ENCODE measurements around the gene ARHGEF6. TPM values are rescaled to one million over a fixed set of nuclear protein-coding genes. Genes with fewer than 3 reads are reported as not detected.
"Not testable (repeated sequence)": the region's sequence is repeated elsewhere in the genome, so short reads cannot be mapped to it uniquely, and the experiment has no call there.

The ARHGEF6 gene
- total RNA-seq, 4 donors from 2014 or later = 0.61 to 10.5 (median 2.9) TPM

DNA sequence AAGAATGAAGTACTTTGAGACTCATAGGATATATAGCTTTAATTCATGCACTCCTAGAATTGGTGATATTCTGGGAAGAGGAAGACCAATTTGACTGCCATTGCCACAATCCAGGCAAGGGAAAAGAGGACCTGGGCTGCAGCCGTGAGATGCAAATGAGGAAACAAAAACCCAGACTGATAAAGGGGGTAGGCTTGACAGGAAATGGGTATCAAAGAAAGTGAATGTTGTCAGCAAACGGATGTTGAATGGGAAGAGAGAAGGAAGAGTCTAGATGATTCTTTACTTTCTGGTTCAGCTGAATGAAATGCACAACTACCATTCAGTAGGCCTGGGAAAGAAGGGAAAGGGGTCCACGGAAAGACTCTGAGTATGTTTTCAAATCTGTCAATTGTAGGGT, 17.1 kb upstream of the ARHGEF6 start:
- WGBS, 2 donors = 46 to 69% methylated on average over 3 of the region's 3 CpGs
- no peak for TF ChIP-seq CTCF (IDR thresholded peaks at IDR 0.05)
- no peak for TF ChIP-seq POLR2A (IDR thresholded peaks at IDR 0.05)
- Histone ChIP-seq H3K27me3 (no peaks in the 10 kb centered on the region), H3K4me1 (no peaks in the 10 kb centered on the region), H3K4me3 (no peak overlapping the region), H3K36me3 (no peaks in the 10 kb centered on the region), H3K27ac (no peak overlapping the region), H3K9me3 (no peaks in the 10 kb centered on the region)
- intact Hi-C loops (cut with DNase I) = no loop called here
- DNase-seq = no peak

- intact Hi-C loops (cut with DNase I); H3K27me3 ChIP-seq; H3K27ac ChIP-seq; H3K9me3 ChIP-seq; H3K4me3 ChIP-seq; DNase-seq; H3K36me3 ChIP-seq; H3K4me1 ChIP-seq: not testable (repeated sequence)
- 55 to 67% methylated on average over 1 of the region's 1 CpG for WGBS, 2 donors
These were observed 14.4 kb upstream of the ARHGEF6 start for GRCh38 chrX:136795132-136795531.

- H3K27me3 ChIP-seq; H3K4me3 ChIP-seq; intact Hi-C loops (cut with DNase I); H3K9me3 ChIP-seq; H3K27ac ChIP-seq; H3K36me3 ChIP-seq; DNase-seq; H3K4me1 ChIP-seq: not testable (repeated sequence)
- WGBS, 2 donors = 87 to 96% methylated on average over 3 of the region's 3 CpGs
These were observed 13.9 kb upstream of the ARHGEF6 start for GRCh38 chrX:136794660-136795059.

- no peaks in the 10 kb centered on the region for H3K27me3 ChIP-seq
- 44 to 50% methylated on average over 1 of the region's 1 CpG for WGBS, 2 donors
- intact Hi-C loops (cut with DNase I) = no loop called here
- TF ChIP-seq CTCF (IDR thresholded peaks at IDR 0.05) = no peak
- DNase-seq = no peak
- no peaks in the 10 kb centered on the region for H3K4me1 ChIP-seq
- no peaks in the 10 kb centered on the region for H3K9me3 ChIP-seq
- no peak overlapping the region for H3K4me3 ChIP-seq
- H3K27ac ChIP-seq = no peak overlapping the region
- H3K36me3 ChIP-seq = no peaks in the 10 kb centered on the region
These were observed 13.3 kb upstream of the ARHGEF6 start for GRCh38 chrX:136794080-136794479.

GRCh38 chrX:136789856-136790255, 9.1 kb upstream of the ARHGEF6 start:
- Histone ChIP-seq H3K36me3 (no peaks in the 10 kb centered on the region), H3K4me1 (no peaks in the 10 kb centered on the region), H3K9me3 (no peaks in the 10 kb centered on the region), H3K4me3 (no peak overlapping the region), H3K27me3 (no peaks in the 10 kb centered on the region), H3K27ac (no peak overlapping the region)
- TF ChIP-seq POLR2A (IDR thresholded peaks at IDR 0.05) = no peak
- no peak for TF ChIP-seq CTCF (IDR thresholded peaks at IDR 0.05)
- 25 to 31% methylated on average over 4 of the region's 4 CpGs for WGBS, 2 donors
- intact Hi-C loops (cut with DNase I) = no loop called here
- DNase-seq = no peak

DNA sequence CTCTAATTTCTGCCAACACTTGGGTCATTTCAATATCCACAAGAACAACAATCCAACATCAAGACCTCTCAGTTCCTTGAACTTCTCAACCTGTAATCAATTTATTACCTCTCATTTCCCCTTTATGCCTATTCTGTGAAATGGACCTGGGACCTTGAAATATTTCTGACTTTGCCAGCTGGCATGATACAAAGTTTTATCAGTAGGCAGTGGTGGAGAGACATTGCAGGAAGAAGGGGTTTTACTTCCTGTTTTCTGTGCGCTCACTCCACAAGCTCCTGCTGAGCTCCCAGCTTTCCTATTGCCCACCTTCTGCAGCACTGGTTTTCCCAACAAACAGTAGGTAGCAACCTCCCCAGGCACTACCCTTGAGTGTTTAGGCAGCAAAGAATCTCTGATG, 3.5 kb upstream of the ARHGEF6 start:
- no peak overlapping the region for H3K4me3 ChIP-seq
- no peaks in the 10 kb centered on the region for H3K27me3 ChIP-seq
- H3K36me3 ChIP-seq = no peaks in the 10 kb centered on the region
- no peaks in the 10 kb centered on the region for H3K9me3 ChIP-seq
- no peak overlapping the region for H3K27ac ChIP-seq
- 86% methylated on average over 1 of the region's 1 CpG; no CpG with 5 or more reads in 1 of the 2 donors for WGBS, 2 donors
- DNase-seq = no peak
- TF ChIP-seq POLR2A (IDR thresholded peaks at IDR 0.05) = no peak
- TF ChIP-seq CTCF (IDR thresholded peaks at IDR 0.05) = no peak
- intact Hi-C loops (cut with DNase I) = no loop called here
- no peaks in the 10 kb centered on the region for H3K4me1 ChIP-seq
